Effector memory CD8-positive, alpha-beta T cell (primary cell): ENCODE results near the gene DPH6.
A peak's percentile ranks its signal among the peaks of the same experiment; 100 is the strongest.
"Not testable (repeated sequence)": the region's sequence is repeated elsewhere in the genome, so short reads cannot be mapped to it uniquely, and the experiment has no call there.

ENCODE experiments used
- ATAC-seq: fragments of 150-1000 bp; cut with Tn5 transposase; replicated peaks from 2 replicates; pipeline ENCODE4 v1.10.0; 2021; ENCODE audit warnings: mild to moderate bottlenecking, moderate library complexity
- DNase-seq, 3 experiments: peaks; one replicate each; pipeline ENCODE4 v3.0.0; 2021
- H3K27ac Mint-ChIP-seq, 2 donors: one replicate each; pipeline ENCODE4 v1.8.0; 2022; ENCODE audit warnings: mild to moderate bottlenecking in 2 of 2, mixed read lengths in 2 of 2, moderate library complexity in 2 of 2
- H3K27me3 Mint-ChIP-seq, 2 donors: one replicate each; pipeline ENCODE4 v1.8.0; 2022; ENCODE audit warnings: mixed read lengths in 2 of 2
- H3K36me3 Mint-ChIP-seq: one replicate; pipeline ENCODE4 v1.8.0; 2022; ENCODE audit warnings: mild to moderate bottlenecking, moderate library complexity, mixed read lengths; ENCODE audit not compliant: insufficient read depth
- H3K4me1 Mint-ChIP-seq, 2 donors: one replicate each; pipeline ENCODE4 v1.8.0; 2022; ENCODE audit warnings: low read depth in 2 of 2, mixed read lengths in 2 of 2
- H3K4me3 Mint-ChIP-seq, 2 donors: one replicate each; pipeline ENCODE4 v1.8.0; 2022; ENCODE audit warnings: mild to moderate bottlenecking in 2 of 2, mixed read lengths in 2 of 2, moderate library complexity in 2 of 2
- H3K9me3 Mint-ChIP-seq, 2 donors: one replicate each; pipeline ENCODE4 v1.8.0; 2022; ENCODE audit warnings: mixed read lengths in 2 of 2

DPH6 gene

GRCh38 chr15:35460616-35461015, 85.3 kb downstream of the DPH6 start:
- no peaks in the 10 kb centered on the region for H3K36me3 Mint-ChIP-seq
- H3K4me1 Mint-ChIP-seq, result no peaks in the 10 kb centered on the region
- H3K27ac Mint-ChIP-seq, result no peak overlapping the region
- no peaks in the 10 kb centered on the region for H3K9me3 Mint-ChIP-seq
- no peak for DNase-seq
- H3K4me3 Mint-ChIP-seq, result no peak overlapping the region
- ATAC-seq, result no peak
- no peaks in the 10 kb centered on the region for H3K27me3 Mint-ChIP-seq

- Mint-ChIP-seq H3K36me3 (no peaks in the 10 kb centered on the region), H3K4me3 (no peak overlapping the region), H3K4me1 (no peaks in the 10 kb centered on the region), H3K9me3 (no peaks in the 10 kb centered on the region), H3K27ac (no peak overlapping the region), H3K27me3 (no peaks in the 10 kb centered on the region)
- DNase-seq, result no peak
- ATAC-seq, result no peak
Observed at GRCh38 chr15:35458176-35458856, 87.6 kb downstream of the DPH6 start.

GRCh38 chr15:35455201-35455600, 90.8 kb downstream of the DPH6 start:
- no peaks in the 10 kb centered on the region for H3K27me3 Mint-ChIP-seq
- no peak for ATAC-seq
- no peaks in the 10 kb centered on the region for H3K9me3 Mint-ChIP-seq
- H3K27ac Mint-ChIP-seq, result no peak overlapping the region
- H3K4me3 Mint-ChIP-seq, result no peak overlapping the region
- H3K4me1 Mint-ChIP-seq, result no peaks in the 10 kb centered on the region
- H3K36me3 Mint-ChIP-seq, result no peaks in the 10 kb centered on the region
- no peak for DNase-seq

- H3K27me3 Mint-ChIP-seq, result no peaks in the 10 kb centered on the region
- H3K9me3 Mint-ChIP-seq, result no peaks in the 10 kb centered on the region
- DNase-seq (no peak), ATAC-seq (no peak)
- no peaks in the 10 kb centered on the region for H3K4me1 Mint-ChIP-seq
- H3K27ac Mint-ChIP-seq, result peak overlapping the region in 1 of 2 donors; percentile 46
- peaks cover 4% of the 10 kb centered on the region for H3K36me3 Mint-ChIP-seq
- no peak overlapping the region for H3K4me3 Mint-ChIP-seq
Observed at GRCh38 chr15:35450492-35450891, 95.5 kb downstream of the DPH6 start.

GRCh38 chr15:35448294-35448693, 97.7 kb downstream of the DPH6 start:
- Mint-ChIP-seq H3K4me1 (no peaks in the 10 kb centered on the region), H3K4me3 (no peak overlapping the region), H3K9me3 (no peaks in the 10 kb centered on the region), H3K27me3 (no peaks in the 10 kb centered on the region), H3K36me3 (peaks cover 4% of the 10 kb centered on the region), H3K27ac (no peak overlapping the region)
- ATAC-seq, result no peak
- DNase-seq, result no peak

- no peaks in the 10 kb centered on the region for H3K27me3 Mint-ChIP-seq
- H3K4me3 Mint-ChIP-seq, result no peak overlapping the region
- ATAC-seq (no peak), DNase-seq (no peak)
- H3K4me1 Mint-ChIP-seq, result no peaks in the 10 kb centered on the region
- H3K36me3 Mint-ChIP-seq, result peaks cover 4% of the 10 kb centered on the region
- no peak overlapping the region for H3K27ac Mint-ChIP-seq
- H3K9me3 Mint-ChIP-seq, result peaks cover 0 to 2% of the 10 kb centered on the region in 2 donors
Observed at GRCh38 chr15:35445891-35446290, 100.1 kb downstream of the DPH6 start.

- no peak for DNase-seq
- peaks cover 4% of the 10 kb centered on the region for H3K36me3 Mint-ChIP-seq
Observed at GRCh38 chr15:35444557-35445204, 101.3 kb downstream of the DPH6 start.

GRCh38 chr15:35443376-35443775, 102.6 kb downstream of the DPH6 start:
- ATAC-seq, result no peak

More at GRCh38 chr15:35444557-35445204, 101.3 kb downstream of the DPH6 start:
- ATAC-seq, result no peak
- Mint-ChIP-seq H3K27ac (no peak overlapping the region), H3K4me1 (no peaks in the 10 kb centered on the region), H3K9me3 (peaks cover 0 to 2% of the 10 kb centered on the region in 2 donors), H3K4me3 (no peak overlapping the region), H3K27me3 (no peaks in the 10 kb centered on the region)

GRCh38 chr15:35442742-35443141, 103.2 kb downstream of the DPH6 start:
- H3K4me1 Mint-ChIP-seq, result no peaks in the 10 kb centered on the region
- H3K27me3 Mint-ChIP-seq, result no peaks in the 10 kb centered on the region
- H3K27ac Mint-ChIP-seq, result no peak overlapping the region
- peaks cover 3% of the 10 kb centered on the region for H3K36me3 Mint-ChIP-seq
- no peak overlapping the region for H3K4me3 Mint-ChIP-seq
- DNase-seq (no peak), ATAC-seq (no peak)
- H3K9me3 Mint-ChIP-seq, result peaks cover 0 to 2% of the 10 kb centered on the region in 2 donors

More at GRCh38 chr15:35443376-35443775, 102.6 kb downstream of the DPH6 start:
- H3K9me3 Mint-ChIP-seq, result peaks cover 0 to 2% of the 10 kb centered on the region in 2 donors
- no peak overlapping the region for H3K27ac Mint-ChIP-seq
- no peaks in the 10 kb centered on the region for H3K27me3 Mint-ChIP-seq
- H3K4me1 Mint-ChIP-seq, result no peaks in the 10 kb centered on the region
- no peak overlapping the region for H3K4me3 Mint-ChIP-seq
- DNase-seq, result no peak
- H3K36me3 Mint-ChIP-seq, result peaks cover 6% of the 10 kb centered on the region

- not testable (repeated sequence) for H3K4me3 Mint-ChIP-seq, DNase-seq, H3K36me3 Mint-ChIP-seq, H3K27ac Mint-ChIP-seq, H3K4me1 Mint-ChIP-seq, ATAC-seq, H3K27me3 Mint-ChIP-seq, H3K9me3 Mint-ChIP-seq
Observed at GRCh38 chr15:35441279-35441678, 104.7 kb downstream of the DPH6 start.

GRCh38 chr15:35440265-35440664, 105.7 kb downstream of the DPH6 start:
- Mint-ChIP-seq H3K4me1 (no peaks in the 10 kb centered on the region), H3K27me3 (no peaks in the 10 kb centered on the region), H3K36me3 (peaks cover 3% of the 10 kb centered on the region), H3K27ac (no peak overlapping the region), H3K9me3 (peaks cover 0 to 2% of the 10 kb centered on the region in 2 donors), H3K4me3 (no peak overlapping the region)
- ATAC-seq (no peak), DNase-seq (no peak)

GRCh38 chr15:35439291-35439690, 106.7 kb downstream of the DPH6 start:
- Mint-ChIP-seq H3K9me3 (peaks cover 0 to 2% of the 10 kb centered on the region in 2 donors), H3K36me3 (peaks cover 3% of the 10 kb centered on the region), H3K27ac (no peak overlapping the region), H3K4me3 (no peak overlapping the region), H3K27me3 (no peaks in the 10 kb centered on the region), H3K4me1 (no peaks in the 10 kb centered on the region)
- ATAC-seq, result no peak
- DNase-seq, result no peak

- Mint-ChIP-seq H3K4me3 (no peak overlapping the region), H3K36me3 (peaks cover 3% of the 10 kb centered on the region)
- ATAC-seq, result no peak
Observed at GRCh38 chr15:35437157-35437556, 108.8 kb downstream of the DPH6 start.

GRCh38 chr15:35436422-35436821, 109.5 kb downstream of the DPH6 start:
- Mint-ChIP-seq H3K36me3 (peaks cover 3% of the 10 kb centered on the region), H3K27me3 (no peaks in the 10 kb centered on the region), H3K27ac (no peak overlapping the region), H3K4me1 (no peaks in the 10 kb centered on the region), H3K4me3 (no peak overlapping the region), H3K9me3 (peaks cover 0 to 2% of the 10 kb centered on the region in 2 donors)
- DNase-seq (no peak), ATAC-seq (no peak)

More at GRCh38 chr15:35437157-35437556, 108.8 kb downstream of the DPH6 start:
- Mint-ChIP-seq H3K27ac (no peak overlapping the region), H3K27me3 (no peaks in the 10 kb centered on the region), H3K4me1 (no peaks in the 10 kb centered on the region), H3K9me3 (peaks cover 0 to 2% of the 10 kb centered on the region in 2 donors)
- no peak for DNase-seq
